ENCODE results near the gene PLXDC2. TPM values are rescaled to one million over a fixed set of nuclear protein-coding genes. Genes with fewer than 3 reads are reported as not detected.

PLXDC2 gene
- total RNA-seq, 2 donors from 2014 or later, result 19.5 to 26.4 TPM

DNA sequence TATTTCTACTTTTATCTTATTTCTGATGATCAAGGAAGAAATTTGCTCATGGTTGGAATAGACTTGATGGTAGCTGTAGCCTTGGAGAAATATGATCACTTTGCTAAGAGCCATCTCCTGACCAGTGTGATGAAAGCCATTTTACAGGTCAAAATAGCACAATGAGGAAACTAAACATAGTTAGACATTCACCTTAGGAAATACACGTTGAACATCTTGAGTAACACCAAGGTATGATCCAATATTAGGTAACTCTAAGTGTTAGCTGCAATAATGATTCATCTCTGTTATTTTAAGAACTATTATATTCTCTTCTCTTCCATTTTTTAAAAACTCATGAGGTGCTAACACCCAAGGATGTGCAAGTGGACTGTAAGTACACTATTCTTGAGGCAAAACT, 328.0 kb downstream of the PLXDC2 start:
- Mint-ChIP-seq H3K27ac (no peak overlapping the region), H3K4me1 (peaks cover 2% of the 10 kb centered on the region), H3K36me3 (ENCODE audit: low read depth) (peaks cover 5% of the 10 kb centered on the region), H3K9me3 (peaks cover 5% of the 10 kb centered on the region), H3K27me3 (ENCODE audit: insufficient read depth) (no peaks in the 10 kb centered on the region), H3K4me3 (no peak overlapping the region)
- Histone ChIP-seq H3K4me3 (ENCODE audit: low read length) (no peak overlapping the region), H3K36me3 (ENCODE audit: control insufficient read depth, insufficient read depth, low read length) (no peaks in the 10 kb centered on the region), H3K27ac (ENCODE audit: low read depth, low read length) (no peak overlapping the region), H3K9ac (ENCODE audit: extremely low read depth, low read length, poor library complexity, severe bottlenecking) (no peak overlapping the region), H3K9me3 (ENCODE audit: control insufficient read depth, low read length) (no peaks in the 10 kb centered on the region), H3K4me1 (ENCODE audit: control insufficient read depth, insufficient read depth, low read length) (peaks cover 4% of the 10 kb centered on the region), H3K27me3 (ENCODE audit: control insufficient read depth, insufficient read depth, low read length, poor library complexity, severe bottlenecking) (peaks cover 39% of the 10 kb centered on the region)
- TF ChIP-seq, protein P1, sequence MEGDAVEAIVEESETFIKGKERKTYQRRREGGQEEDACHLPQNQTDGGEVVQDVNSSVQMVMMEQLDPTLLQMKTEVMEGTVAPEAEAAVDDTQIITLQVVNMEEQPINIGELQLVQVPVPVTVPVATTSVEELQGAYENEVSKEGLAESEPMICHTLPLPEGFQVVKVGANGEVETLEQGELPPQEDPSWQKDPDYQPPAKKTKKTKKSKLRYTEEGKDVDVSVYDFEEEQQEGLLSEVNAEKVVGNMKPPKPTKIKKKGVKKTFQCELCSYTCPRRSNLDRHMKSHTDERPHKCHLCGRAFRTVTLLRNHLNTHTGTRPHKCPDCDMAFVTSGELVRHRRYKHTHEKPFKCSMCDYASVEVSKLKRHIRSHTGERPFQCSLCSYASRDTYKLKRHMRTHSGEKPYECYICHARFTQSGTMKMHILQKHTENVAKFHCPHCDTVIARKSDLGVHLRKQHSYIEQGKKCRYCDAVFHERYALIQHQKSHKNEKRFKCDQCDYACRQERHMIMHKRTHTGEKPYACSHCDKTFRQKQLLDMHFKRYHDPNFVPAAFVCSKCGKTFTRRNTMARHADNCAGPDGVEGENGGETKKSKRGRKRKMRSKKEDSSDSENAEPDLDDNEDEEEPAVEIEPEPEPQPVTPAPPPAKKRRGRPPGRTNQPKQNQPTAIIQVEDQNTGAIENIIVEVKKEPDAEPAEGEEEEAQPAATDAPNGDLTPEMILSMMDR (conservative IDR thresholded peaks at IDR 0.05), result no peak
- DNase-seq, result no peak
- WGBS, 2 experiments (ENCODE audit: insufficient coverage in 1 of 2, insufficient read length in 1 of 2), result 100% methylated on average over 1 of the region's 1 CpG

DNA sequence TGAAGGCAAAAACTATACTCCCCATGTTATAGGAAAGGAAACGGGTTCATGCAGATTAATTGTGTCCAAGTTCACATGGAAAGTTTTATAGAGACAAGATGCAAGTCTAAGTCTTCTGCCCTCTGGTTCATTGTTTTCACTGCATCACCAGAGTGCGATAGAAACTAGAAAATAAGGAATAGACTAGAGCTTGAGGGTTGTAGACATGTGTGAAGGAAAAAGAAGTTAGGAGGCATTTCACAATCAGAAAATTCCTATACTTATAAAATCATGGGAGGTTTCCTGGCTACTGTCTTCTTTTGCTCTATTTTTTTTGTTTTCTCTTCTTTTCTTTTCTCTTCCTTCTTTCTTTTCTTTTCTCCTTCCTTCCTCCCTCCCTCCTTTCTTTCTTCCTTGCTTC, 329.8 kb downstream of the PLXDC2 start:
- Histone ChIP-seq H3K27me3 (ENCODE audit: control insufficient read depth, insufficient read depth, low read length, poor library complexity, severe bottlenecking) (peaks cover 33% of the 10 kb centered on the region), H3K9ac (ENCODE audit: extremely low read depth, low read length, poor library complexity, severe bottlenecking) (no peak overlapping the region), H3K4me3 (ENCODE audit: low read length) (no peak overlapping the region), H3K27ac (ENCODE audit: low read depth, low read length) (no peak overlapping the region), H3K36me3 (ENCODE audit: control insufficient read depth, insufficient read depth, low read length) (no peaks in the 10 kb centered on the region), H3K9me3 (ENCODE audit: control insufficient read depth, low read length) (no peaks in the 10 kb centered on the region), H3K4me1 (ENCODE audit: control insufficient read depth, insufficient read depth, low read length) (peaks cover 4% of the 10 kb centered on the region)
- H3K27ac Mint-ChIP-seq, result no peak overlapping the region
- H3K27me3 Mint-ChIP-seq (ENCODE audit: insufficient read depth), result no peaks in the 10 kb centered on the region
- peaks cover 2% of the 10 kb centered on the region for H3K4me1 Mint-ChIP-seq
- H3K9me3 Mint-ChIP-seq, result no peaks in the 10 kb centered on the region
- peaks cover 4% of the 10 kb centered on the region for H3K36me3 Mint-ChIP-seq (ENCODE audit: low read depth)
- WGBS, 2 experiments (ENCODE audit: insufficient coverage in 1 of 2, insufficient read length in 1 of 2), result 97 to 100% methylated on average over 1 to 2 of the region's 2 CpGs
- TF ChIP-seq, protein P1 (conservative IDR thresholded peaks at IDR 0.05), result no peak
- H3K4me3 Mint-ChIP-seq, result no peak overlapping the region
- no peak for DNase-seq

DNA sequence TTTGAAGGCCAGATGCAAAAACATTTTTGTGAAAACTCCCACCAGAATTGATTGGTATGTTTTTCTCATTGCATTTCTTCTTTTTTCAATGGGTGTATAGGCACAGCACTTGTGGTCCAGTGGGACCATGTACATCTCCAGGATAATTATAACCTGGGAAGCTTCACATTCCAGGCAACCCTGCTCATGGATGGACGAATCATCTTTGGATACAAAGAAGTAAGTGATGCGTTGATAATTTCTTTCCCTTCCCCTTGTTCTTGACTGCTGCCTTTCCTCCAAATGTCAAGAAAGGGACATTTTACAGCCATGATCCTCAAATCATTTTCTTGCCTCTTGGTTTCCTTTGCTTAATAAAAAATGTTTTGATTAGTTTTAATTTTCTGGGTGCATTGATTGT, 331.5 kb downstream of the PLXDC2 start:
- no peaks in the 10 kb centered on the region for H3K9me3 Mint-ChIP-seq
- H3K27ac Mint-ChIP-seq, result no peak overlapping the region
- H3K27me3 ChIP-seq (ENCODE audit: control insufficient read depth, insufficient read depth, low read length, poor library complexity, severe bottlenecking), result peaks cover 21% of the 10 kb centered on the region
- no peaks in the 10 kb centered on the region for H3K4me1 ChIP-seq (ENCODE audit: control insufficient read depth, insufficient read depth, low read length)
- peaks cover 4% of the 10 kb centered on the region for H3K36me3 Mint-ChIP-seq (ENCODE audit: low read depth)
- WGBS, 2 experiments (ENCODE audit: insufficient coverage in 1 of 2, insufficient read length in 1 of 2), result 89 to 94% methylated on average over 2 of the region's 2 CpGs
- no peaks in the 10 kb centered on the region for H3K27me3 Mint-ChIP-seq (ENCODE audit: insufficient read depth)
- H3K9me3 ChIP-seq (ENCODE audit: control insufficient read depth, low read length), result no peaks in the 10 kb centered on the region
- TF ChIP-seq, protein P1 (conservative IDR thresholded peaks at IDR 0.05), result no peak
- DNase-seq, result no peak
- no peak overlapping the region for H3K9ac ChIP-seq (ENCODE audit: extremely low read depth, low read length, poor library complexity, severe bottlenecking)
- H3K36me3 ChIP-seq (ENCODE audit: control insufficient read depth, insufficient read depth, low read length), result no peaks in the 10 kb centered on the region
- H3K4me3 ChIP-seq (ENCODE audit: low read length), result no peak overlapping the region
- no peak overlapping the region for H3K4me3 Mint-ChIP-seq
- H3K4me1 Mint-ChIP-seq, result no peaks in the 10 kb centered on the region
- H3K27ac ChIP-seq (ENCODE audit: low read depth, low read length), result no peak overlapping the region
